K562 treated with DMSO at 1 percent for 24 hours (cell line): ENCODE data around the gene STARD9. TPM values are rescaled to one million over a fixed set of nuclear protein-coding genes. Genes with fewer than 3 reads are reported as not detected.

Experiments used
- total RNA-seq: library from RNA; unstranded; fragments of 300-600 nt; gene quantifications from 2 replicates; pipeline ENCODE4 v1.2.3, GENCODE V29; 2022; ENCODE audit warnings: low read depth; ENCODE audit not compliant: insufficient read depth

The STARD9 gene
- 10.0 and 10.4 TPM in 2 replicates for total RNA-seq

DNA sequence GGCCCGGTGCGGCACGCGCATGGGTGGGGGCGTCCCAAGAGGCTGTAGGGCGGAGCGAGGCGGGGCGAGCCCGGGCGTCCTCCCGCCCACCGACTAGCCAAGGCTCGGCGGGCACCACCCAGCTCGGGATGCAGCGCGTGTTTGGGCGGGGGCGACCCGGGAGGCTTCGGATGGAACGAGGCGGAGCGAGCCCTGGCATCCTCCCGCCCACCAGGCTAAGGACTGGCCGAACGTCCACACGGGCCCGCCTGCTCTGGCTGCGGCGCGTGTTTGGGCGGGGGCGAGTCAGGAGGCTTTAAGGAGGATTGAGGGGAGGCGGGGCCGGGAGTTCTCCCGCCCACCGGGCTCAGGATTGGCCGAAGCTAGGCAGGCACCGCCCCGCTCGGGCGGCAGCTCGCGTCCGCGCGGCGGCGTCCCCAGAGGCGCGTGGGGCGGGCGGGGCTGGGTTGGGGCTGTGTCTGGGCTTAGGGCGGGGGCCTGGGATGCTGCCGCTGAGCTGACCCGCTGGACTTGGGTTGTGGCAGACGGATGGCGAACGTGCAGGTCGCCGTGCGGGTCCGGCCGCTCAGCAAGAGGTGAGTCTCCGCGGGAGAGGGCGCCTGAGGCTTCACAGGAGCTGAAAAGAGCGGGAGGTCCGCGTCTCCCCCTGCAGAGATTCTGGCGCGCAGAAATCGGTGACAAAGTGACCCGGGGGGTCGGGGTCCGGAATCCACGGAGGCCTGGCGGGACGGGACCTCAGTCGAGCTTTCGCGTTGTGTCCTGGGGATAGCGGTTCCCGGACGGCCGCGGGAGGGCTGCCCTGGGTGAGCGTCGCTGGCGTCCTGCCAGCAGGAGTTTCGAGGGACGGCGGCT is at the start of gene STARD9:
Gene STARD9 (plus strand): TSS at position 419 of the 852 bp plus-strand sequence. CDS start 110 bp downstream, at position 529.

GRCh38 chr15:42548249-42549031 is 27.0 kb upstream of the STARD9 start, which contains the start of the genes HAUS2 and LRRC57:
TSS of gene HAUS2 (plus strand) at chr15:42548838. CDS start at chr15:42548873, 35 bp downstream.
TSS of gene LRRC57 (minus strand) at chr15:42548793. CDS start at chr15:42548434, 359 bp downstream.

GRCh38 chr15:42736793-42737528 is 161.6 kb downstream of the STARD9 start, which contains the start of gene CDAN1:
TSS of gene CDAN1 (minus strand) at chr15:42737128. CDS start at chr15:42737102, 26 bp downstream.

Other genes with a start within 250 kb of the STARD9 start
- gene CAPN3, start 216.1 kb upstream of the STARD9 start, total RNA-seq, result 0.79 TPM in 1 of 2 replicates, not detected in the other
- gene ZNF106, start 84.5 kb upstream of the STARD9 start, total RNA-seq, result 18.3 and 21.2 TPM in 2 replicates
- 59.1 and 71.1 TPM in 2 replicates for gene SNAP23, start 80.0 kb upstream of the STARD9 start, total RNA-seq
- 16.4 and 17.5 TPM in 2 replicates for gene LRRC57, start 26.8 kb upstream of the STARD9 start, total RNA-seq
- gene HAUS2, start 26.8 kb upstream of the STARD9 start, total RNA-seq, result 16.2 and 29.4 TPM in 2 replicates
- 29.8 and 35.0 TPM in 2 replicates for gene CDAN1, start 161.5 kb downstream of the STARD9 start, total RNA-seq